Testis (tissue), 2 donors: Measurements from ENCODE around the gene SPCS1.

ENCODE experiments used
- POLR2A ChIP-seq: fragments of 450-650 bp; IDR thresholded peaks from one replicate; pipeline ENCODE4 v1.6.1; 2017; ENCODE audit warnings: antibody characterized with exemption, mild to moderate bottlenecking, moderate library complexity
- TF ChIP-seq, protein P1 (sequence below), 3 experiments: fragments of 450-650 bp in 2 of 3; fragments of 200-600 bp in 1 of 3; sonication (generic) in 1 of 3; IDR thresholded peaks; one replicate each; pipeline ENCODE4 v1.5.1; 2016 to 2019; ENCODE audit warnings: antibody characterized with exemption in 3 of 3, mild to moderate bottlenecking in 2 of 3, moderate library complexity in 1 of 3

DNA sequence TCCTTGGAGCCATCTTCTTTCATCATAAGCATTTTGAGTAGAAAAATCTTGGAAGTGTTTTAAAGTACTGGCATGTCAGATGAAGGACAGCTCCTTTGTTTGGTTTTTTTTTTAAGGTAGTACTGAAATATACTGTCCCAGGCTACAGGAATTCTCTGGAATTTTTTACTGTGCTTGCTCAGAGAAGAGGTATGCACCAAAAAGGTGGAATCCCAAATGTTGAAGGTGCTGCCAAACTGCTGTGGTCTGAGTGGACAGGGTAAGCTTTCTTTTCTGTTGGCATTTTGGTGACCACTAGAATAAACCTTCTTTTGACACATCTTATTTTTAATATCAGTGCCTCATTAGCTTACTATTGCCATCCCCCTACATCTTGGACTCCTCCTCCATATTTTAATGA, 12.8 kb upstream of the SPCS1 start:
- TF ChIP-seq, protein P1, sequence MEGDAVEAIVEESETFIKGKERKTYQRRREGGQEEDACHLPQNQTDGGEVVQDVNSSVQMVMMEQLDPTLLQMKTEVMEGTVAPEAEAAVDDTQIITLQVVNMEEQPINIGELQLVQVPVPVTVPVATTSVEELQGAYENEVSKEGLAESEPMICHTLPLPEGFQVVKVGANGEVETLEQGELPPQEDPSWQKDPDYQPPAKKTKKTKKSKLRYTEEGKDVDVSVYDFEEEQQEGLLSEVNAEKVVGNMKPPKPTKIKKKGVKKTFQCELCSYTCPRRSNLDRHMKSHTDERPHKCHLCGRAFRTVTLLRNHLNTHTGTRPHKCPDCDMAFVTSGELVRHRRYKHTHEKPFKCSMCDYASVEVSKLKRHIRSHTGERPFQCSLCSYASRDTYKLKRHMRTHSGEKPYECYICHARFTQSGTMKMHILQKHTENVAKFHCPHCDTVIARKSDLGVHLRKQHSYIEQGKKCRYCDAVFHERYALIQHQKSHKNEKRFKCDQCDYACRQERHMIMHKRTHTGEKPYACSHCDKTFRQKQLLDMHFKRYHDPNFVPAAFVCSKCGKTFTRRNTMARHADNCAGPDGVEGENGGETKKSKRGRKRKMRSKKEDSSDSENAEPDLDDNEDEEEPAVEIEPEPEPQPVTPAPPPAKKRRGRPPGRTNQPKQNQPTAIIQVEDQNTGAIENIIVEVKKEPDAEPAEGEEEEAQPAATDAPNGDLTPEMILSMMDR (IDR thresholded peaks at IDR 0.05), result no peak
- no peak for TF ChIP-seq POLR2A
